HL-60 (cell line): ENCODE data around the gene DPP6.

Source experiments
- DNase-seq, 2 experiments: peaks; one replicate each; pipeline ENCODE4 v3.0.0-alpha.2; 2010 to 2020; ENCODE audit warnings: low read depth in 1 of 2, low spot score in 1 of 2
- H3K27ac ChIP-seq: fragments of 250-450 bp; sonication (Bioruptor Pico); replicated peaks from 2 replicates; pipeline ENCODE4 v1.5.1; 2020; ENCODE audit warnings: mild to moderate bottlenecking, moderate library complexity
- H3K27me3 ChIP-seq: fragments of 250-450 bp; sonication (Bioruptor Pico); 2 replicates; pipeline ENCODE4 v1.5.1; 2021; ENCODE audit warnings: mild to moderate bottlenecking, moderate library complexity; ENCODE audit not compliant: insufficient read depth, poor library complexity, severe bottlenecking
- H3K4me3 ChIP-seq: replicated peaks from 2 replicates; pipeline ENCODE4 v1.5.1; 2011; ENCODE audit warnings: mild to moderate bottlenecking, control low read depth, low read length; ENCODE audit not compliant: insufficient read depth
- GABPA ChIP-seq: IDR thresholded peaks from 2 replicates; pipeline ENCODE4 v1.6.1; 2012; ENCODE audit warnings: low read depth
- POLR2AphosphoS5 ChIP-seq: IDR thresholded peaks from 2 replicates; pipeline ENCODE4 v1.6.1; 2012; ENCODE audit warnings: low read depth
- SPI1 ChIP-seq: IDR thresholded peaks from 2 replicates; pipeline ENCODE4 v1.6.1; 2012; ENCODE audit warnings: low read depth, mild to moderate bottlenecking, borderline replicate concordance
- TF ChIP-seq, protein P1 (sequence below): IDR thresholded peaks from one replicate; pipeline ENCODE4 v1.5.1; 2011; ENCODE audit warnings: low read length, control low read depth, inconsistent platforms; ENCODE audit not compliant: insufficient read depth
- TF ChIP-seq, protein P2 (sequence below): IDR thresholded peaks from 2 replicates; pipeline ENCODE4 v1.6.1; 2012; ENCODE audit warnings: low read depth; ENCODE audit not compliant: insufficient replicate concordance

The DPP6 gene

DNA sequence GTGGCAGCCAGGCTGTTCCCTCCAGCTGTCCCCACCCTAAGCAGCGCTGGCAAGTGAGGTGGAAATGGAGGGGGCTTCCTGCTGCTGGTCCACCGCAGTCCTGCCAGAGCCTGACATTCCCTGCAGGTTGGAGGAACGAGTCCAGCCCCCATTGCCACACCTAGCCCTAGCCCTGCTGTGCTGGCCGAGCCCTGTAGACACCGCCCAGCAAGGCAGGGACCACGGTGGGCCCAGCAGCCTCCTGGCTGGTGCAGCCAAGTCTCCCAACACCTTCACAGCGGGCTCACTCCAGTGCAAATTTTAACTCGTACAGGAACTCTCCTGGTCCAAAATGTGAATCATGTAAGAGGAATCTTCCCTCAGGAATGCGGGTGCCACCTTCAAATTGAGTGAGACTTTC lies 834.4 kb downstream of the DPP6 start:
- DNase-seq, result no peak
- TF ChIP-seq, protein P1, sequence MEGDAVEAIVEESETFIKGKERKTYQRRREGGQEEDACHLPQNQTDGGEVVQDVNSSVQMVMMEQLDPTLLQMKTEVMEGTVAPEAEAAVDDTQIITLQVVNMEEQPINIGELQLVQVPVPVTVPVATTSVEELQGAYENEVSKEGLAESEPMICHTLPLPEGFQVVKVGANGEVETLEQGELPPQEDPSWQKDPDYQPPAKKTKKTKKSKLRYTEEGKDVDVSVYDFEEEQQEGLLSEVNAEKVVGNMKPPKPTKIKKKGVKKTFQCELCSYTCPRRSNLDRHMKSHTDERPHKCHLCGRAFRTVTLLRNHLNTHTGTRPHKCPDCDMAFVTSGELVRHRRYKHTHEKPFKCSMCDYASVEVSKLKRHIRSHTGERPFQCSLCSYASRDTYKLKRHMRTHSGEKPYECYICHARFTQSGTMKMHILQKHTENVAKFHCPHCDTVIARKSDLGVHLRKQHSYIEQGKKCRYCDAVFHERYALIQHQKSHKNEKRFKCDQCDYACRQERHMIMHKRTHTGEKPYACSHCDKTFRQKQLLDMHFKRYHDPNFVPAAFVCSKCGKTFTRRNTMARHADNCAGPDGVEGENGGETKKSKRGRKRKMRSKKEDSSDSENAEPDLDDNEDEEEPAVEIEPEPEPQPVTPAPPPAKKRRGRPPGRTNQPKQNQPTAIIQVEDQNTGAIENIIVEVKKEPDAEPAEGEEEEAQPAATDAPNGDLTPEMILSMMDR, result no peak
- TF ChIP-seq SPI1, result no peak
- TF ChIP-seq GABPA, result no peak
- no peak for TF ChIP-seq POLR2AphosphoS5
- TF ChIP-seq, protein P2, sequence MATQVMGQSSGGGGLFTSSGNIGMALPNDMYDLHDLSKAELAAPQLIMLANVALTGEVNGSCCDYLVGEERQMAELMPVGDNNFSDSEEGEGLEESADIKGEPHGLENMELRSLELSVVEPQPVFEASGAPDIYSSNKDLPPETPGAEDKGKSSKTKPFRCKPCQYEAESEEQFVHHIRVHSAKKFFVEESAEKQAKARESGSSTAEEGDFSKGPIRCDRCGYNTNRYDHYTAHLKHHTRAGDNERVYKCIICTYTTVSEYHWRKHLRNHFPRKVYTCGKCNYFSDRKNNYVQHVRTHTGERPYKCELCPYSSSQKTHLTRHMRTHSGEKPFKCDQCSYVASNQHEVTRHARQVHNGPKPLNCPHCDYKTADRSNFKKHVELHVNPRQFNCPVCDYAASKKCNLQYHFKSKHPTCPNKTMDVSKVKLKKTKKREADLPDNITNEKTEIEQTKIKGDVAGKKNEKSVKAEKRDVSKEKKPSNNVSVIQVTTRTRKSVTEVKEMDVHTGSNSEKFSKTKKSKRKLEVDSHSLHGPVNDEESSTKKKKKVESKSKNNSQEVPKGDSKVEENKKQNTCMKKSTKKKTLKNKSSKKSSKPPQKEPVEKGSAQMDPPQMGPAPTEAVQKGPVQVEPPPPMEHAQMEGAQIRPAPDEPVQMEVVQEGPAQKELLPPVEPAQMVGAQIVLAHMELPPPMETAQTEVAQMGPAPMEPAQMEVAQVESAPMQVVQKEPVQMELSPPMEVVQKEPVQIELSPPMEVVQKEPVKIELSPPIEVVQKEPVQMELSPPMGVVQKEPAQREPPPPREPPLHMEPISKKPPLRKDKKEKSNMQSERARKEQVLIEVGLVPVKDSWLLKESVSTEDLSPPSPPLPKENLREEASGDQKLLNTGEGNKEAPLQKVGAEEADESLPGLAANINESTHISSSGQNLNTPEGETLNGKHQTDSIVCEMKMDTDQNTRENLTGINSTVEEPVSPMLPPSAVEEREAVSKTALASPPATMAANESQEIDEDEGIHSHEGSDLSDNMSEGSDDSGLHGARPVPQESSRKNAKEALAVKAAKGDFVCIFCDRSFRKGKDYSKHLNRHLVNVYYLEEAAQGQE, result no peak
- H3K27ac ChIP-seq, result no peak overlapping the region
- no peak overlapping the region for H3K4me3 ChIP-seq
- no peaks in the 10 kb centered on the region for H3K27me3 ChIP-seq

DNA sequence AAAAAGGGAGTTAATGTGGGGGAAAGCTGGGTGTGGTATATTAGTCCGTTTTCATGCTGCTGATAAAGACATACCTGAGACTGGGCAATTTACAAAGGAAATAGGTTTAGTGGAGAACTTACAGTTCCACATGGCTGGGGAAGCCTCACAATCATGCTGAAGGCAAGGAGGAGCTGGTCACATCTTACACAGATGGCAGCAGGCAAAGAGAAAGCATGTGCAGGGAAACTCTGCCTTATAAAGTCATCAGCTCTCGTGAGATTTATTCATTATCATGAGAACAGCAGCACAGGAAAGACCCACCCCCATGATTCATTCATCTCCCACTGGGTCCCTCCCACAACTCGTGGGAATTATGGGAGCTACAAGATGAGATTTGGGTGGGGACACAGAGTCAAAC lies 836.5 kb downstream of the DPP6 start:
- Histone ChIP-seq H3K4me3 (no peak overlapping the region), H3K27ac (no peak overlapping the region), H3K27me3 (no peaks in the 10 kb centered on the region)
- no peak for DNase-seq
- no peak for TF ChIP-seq POLR2AphosphoS5
- TF ChIP-seq, protein P1, result no peak
- no peak for TF ChIP-seq SPI1
- TF ChIP-seq, protein P2, result no peak
- no peak for TF ChIP-seq GABPA

DNA sequence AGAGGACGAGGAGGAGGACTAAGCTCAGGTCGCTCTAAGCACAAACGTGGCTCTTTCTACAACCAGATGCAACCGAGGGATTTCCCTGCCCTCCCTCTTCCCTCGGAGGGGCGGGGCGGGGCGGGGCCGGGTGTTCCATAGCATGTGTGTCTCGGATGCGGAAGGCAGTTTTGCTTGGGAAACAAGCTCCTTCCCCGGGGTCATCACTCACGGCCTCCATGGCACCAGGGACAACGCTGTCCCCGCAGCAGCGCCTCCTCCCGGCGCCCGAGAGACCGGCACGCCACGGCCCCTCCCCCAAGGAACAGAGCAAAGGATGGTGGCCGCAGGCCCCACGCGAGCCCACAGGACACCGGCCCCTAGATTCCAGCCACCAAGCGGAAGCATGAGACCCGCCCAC lies 840.3 kb downstream of the DPP6 start:
- Histone ChIP-seq H3K27me3 (no peaks in the 10 kb centered on the region), H3K27ac (no peak overlapping the region), H3K4me3 (no peak overlapping the region)
- no peak for DNase-seq
- TF ChIP-seq, protein P1, result no peak
- no peak for TF ChIP-seq SPI1
- TF ChIP-seq, protein P2, result no peak
- no peak for TF ChIP-seq POLR2AphosphoS5
- no peak for TF ChIP-seq GABPA
